WTC11 (cell line): ENCODE results near the gene WFS1. TPM values are rescaled to one million over a fixed set of nuclear protein-coding genes. Genes with fewer than 3 reads are reported as not detected.

Source experiments
- AFF4 ChIP-seq: sonication (generic); formaldehyde crosslinking; IDR thresholded peaks from 2 replicates; pipeline ENCODE4 v1.8.1; 2023; ENCODE audit warnings: mild to moderate bottlenecking, missing genetic modification reagents, borderline replicate concordance
- ARID4B ChIP-seq: sonication (generic); formaldehyde crosslinking; IDR thresholded peaks from 2 replicates; pipeline ENCODE4 v1.8.0; 2023; ENCODE audit warnings: missing genetic modification reagents, mild to moderate bottlenecking, borderline replicate concordance
- ELF4 ChIP-seq: sonication (generic); formaldehyde crosslinking; IDR thresholded peaks from 2 replicates; pipeline ENCODE4 v1.8.1; 2022; ENCODE audit warnings: low read depth, mild to moderate bottlenecking, moderate library complexity, missing genetic modification reagents
- FOXJ3 ChIP-seq: sonication (generic); formaldehyde crosslinking; IDR thresholded peaks from 2 replicates; pipeline ENCODE4 v1.9.0; 2021; ENCODE audit warnings: missing genetic modification reagents, mild to moderate bottlenecking, borderline replicate concordance
- GTF2I ChIP-seq: fragments of 250-450 bp; sonication (Bioruptor Pico); conservative IDR thresholded peaks from 2 replicates; pipeline ENCODE4 v1.4.0; 2021; ENCODE audit warnings: mild to moderate bottlenecking
- TP53 ChIP-seq: sonication (generic); formaldehyde crosslinking; IDR thresholded peaks from 2 replicates; pipeline ENCODE4 v1.8.1; 2023; ENCODE audit warnings: mild to moderate bottlenecking, missing genetic modification reagents
- ZNF671 ChIP-seq: fragments of 250-450 bp; sonication (Bioruptor Pico); IDR thresholded peaks from 2 replicates; pipeline ENCODE4 v1.8.0; 2021; ENCODE audit warnings: mild to moderate bottlenecking
- total RNA-seq: library from RNA; stranded (reverse); gene quantifications from 3 replicates; pipeline ENCODE4 v1.2.3, GENCODE V29; 2021

The WFS1 gene
- total RNA-seq, 1 experiment from 2014 or later, result 34.7 TPM

- TF ChIP-seq ARID4B (no peak), ZNF671 (no peak), ELF4 (CRISPR knock-in tag) (no peak), AFF4 (CRISPR knock-in tag) (no peak), TP53 (no peak), FOXJ3 (no peak), GTF2I (no peak)
Measured at GRCh38 chr4:6352031-6352692, 82.5 kb downstream of the WFS1 start (continued).

Other genes starting within 250 kb of the WFS1 start
- gene JAKMIP1, start 69.3 kb upstream of the WFS1 start, total RNA-seq, result 4.0 to 5.6 TPM (median 5.4 TPM) in 3 replicates
- 9.0 to 11.5 TPM (median 9.4 TPM) in 3 replicates for gene PPP2R2C, start 202.8 kb downstream of the WFS1 start, total RNA-seq